IgD-negative memory B cell (primary cell): ENCODE data around the gene FYB1. TPM values are rescaled to one million over a fixed set of nuclear protein-coding genes. Genes with fewer than 3 reads are reported as not detected.
"Not testable (repeated sequence)": the region's sequence is repeated elsewhere in the genome, so short reads cannot be mapped to it uniquely, and the experiment has no call there.

Source experiments
- H3K27ac Mint-ChIP-seq, 3 donors: one replicate each; pipeline ENCODE4 v1.8.0; 2020 to 2022; ENCODE audit warnings: mild to moderate bottlenecking in 3 of 3, mixed read lengths in 3 of 3, moderate library complexity in 1 of 3
- H3K27me3 Mint-ChIP-seq: one replicate; pipeline ENCODE4 v1.8.0; 2021; ENCODE audit warnings: mixed read lengths
- H3K36me3 Mint-ChIP-seq: one replicate; pipeline ENCODE4 v1.8.0; 2020; ENCODE audit warnings: mild to moderate bottlenecking, mixed read lengths
- H3K4me1 Mint-ChIP-seq, 3 donors: one replicate each; pipeline ENCODE4 v1.8.0; 2020 to 2022; ENCODE audit warnings: mixed read lengths in 3 of 3, mild to moderate bottlenecking in 1 of 3
- H3K4me3 Mint-ChIP-seq, 4 donors: one replicate each; pipeline ENCODE4 v1.8.0; 2020 to 2022; ENCODE audit warnings: mild to moderate bottlenecking in 4 of 4, mixed read lengths in 4 of 4, moderate library complexity in 3 of 4
- H3K9me3 Mint-ChIP-seq, 3 donors: one replicate each; pipeline ENCODE4 v1.8.0; 2020 to 2021; ENCODE audit warnings: mixed read lengths in 3 of 3, mild to moderate bottlenecking in 1 of 3
- polyA plus RNA-seq: library from polyadenylated mRNA; unstranded; fragments of 300-500 nt; fragmentation: Illumina TruSeq; gene quantifications from one replicate; pipeline ENCODE4 v1.2.3, GENCODE V29; 2021

The FYB1 gene
- polyA plus RNA-seq, 1 donor from 2014 or later = 11.6 TPM

- no peak overlapping the region for H3K4me3 Mint-ChIP-seq
- no peaks in the 10 kb centered on the region for H3K36me3 Mint-ChIP-seq
- no peak overlapping the region for H3K27ac Mint-ChIP-seq
- H3K9me3 Mint-ChIP-seq = no peaks in the 10 kb centered on the region
- peaks cover 17 to 31% (median 22%) of the 10 kb centered on the region in 3 donors for H3K4me1 Mint-ChIP-seq
- peaks cover 4% of the 10 kb centered on the region for H3K27me3 Mint-ChIP-seq
These were observed 26.8 kb downstream of the FYB1 start for GRCh38 chr5:39192450-39193160.

GRCh38 chr5:39191216-39191615 lies 28.1 kb downstream of the FYB1 start:
- Mint-ChIP-seq H3K36me3 (no peaks in the 10 kb centered on the region), H3K27me3 (peaks cover 4% of the 10 kb centered on the region), H3K27ac (peak overlapping the region in 1 of 3 donors; percentile 1), H3K9me3 (no peaks in the 10 kb centered on the region), H3K4me3 (peak overlapping the region in 3 of 4 donors; percentile 22 to 67 (median 43)), H3K4me1 (peaks cover 17 to 31% (median 26%) of the 10 kb centered on the region in 3 donors)

DNA sequence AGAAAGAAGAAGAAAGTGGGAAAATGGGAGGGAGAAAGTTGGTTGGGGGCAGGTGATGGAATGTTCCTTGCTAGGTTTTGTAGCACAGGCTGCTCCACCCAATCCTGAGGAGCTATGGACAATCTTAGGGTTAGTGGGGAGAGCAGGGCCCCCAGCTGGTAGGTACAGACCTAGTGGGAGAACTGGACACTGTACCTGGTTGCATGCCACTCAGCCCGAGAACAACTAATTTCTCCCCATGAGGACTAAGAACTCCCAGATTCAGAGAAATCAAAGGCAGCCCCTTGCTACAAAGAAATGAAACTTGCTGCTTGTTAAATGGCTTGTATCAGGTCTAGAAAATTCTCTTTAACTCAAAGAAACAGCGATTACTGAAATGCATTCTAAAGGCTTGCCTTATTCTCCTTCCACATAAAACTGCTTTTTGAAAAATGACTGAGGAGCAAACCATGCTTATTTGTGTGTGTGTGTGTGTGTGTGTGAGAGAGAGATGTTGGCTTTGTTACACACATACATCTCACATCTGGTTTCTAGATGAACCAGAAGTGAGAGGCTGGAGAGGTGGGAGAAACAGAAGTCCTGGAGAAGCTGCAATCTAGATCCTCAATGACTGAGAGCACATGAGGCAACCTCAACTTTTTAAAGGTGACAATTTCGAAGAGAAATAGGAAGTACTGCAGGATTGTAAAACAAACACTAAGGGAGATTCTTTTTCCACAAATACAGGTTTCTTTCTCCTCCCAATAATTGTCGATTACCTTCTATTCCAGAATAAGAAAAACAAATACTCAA lies 28.9 kb downstream of the FYB1 start:
- peaks cover 17 to 31% (median 26%) of the 10 kb centered on the region in 3 donors for H3K4me1 Mint-ChIP-seq
- H3K9me3 Mint-ChIP-seq = no peaks in the 10 kb centered on the region
- peak overlapping the region in 2 of 3 donors; percentile 1 to 21 for H3K27ac Mint-ChIP-seq
- H3K27me3 Mint-ChIP-seq = peaks cover 4% of the 10 kb centered on the region
- no peaks in the 10 kb centered on the region for H3K36me3 Mint-ChIP-seq
- H3K4me3 Mint-ChIP-seq = peak overlapping the region in 1 of 4 donors; percentile 22

DNA sequence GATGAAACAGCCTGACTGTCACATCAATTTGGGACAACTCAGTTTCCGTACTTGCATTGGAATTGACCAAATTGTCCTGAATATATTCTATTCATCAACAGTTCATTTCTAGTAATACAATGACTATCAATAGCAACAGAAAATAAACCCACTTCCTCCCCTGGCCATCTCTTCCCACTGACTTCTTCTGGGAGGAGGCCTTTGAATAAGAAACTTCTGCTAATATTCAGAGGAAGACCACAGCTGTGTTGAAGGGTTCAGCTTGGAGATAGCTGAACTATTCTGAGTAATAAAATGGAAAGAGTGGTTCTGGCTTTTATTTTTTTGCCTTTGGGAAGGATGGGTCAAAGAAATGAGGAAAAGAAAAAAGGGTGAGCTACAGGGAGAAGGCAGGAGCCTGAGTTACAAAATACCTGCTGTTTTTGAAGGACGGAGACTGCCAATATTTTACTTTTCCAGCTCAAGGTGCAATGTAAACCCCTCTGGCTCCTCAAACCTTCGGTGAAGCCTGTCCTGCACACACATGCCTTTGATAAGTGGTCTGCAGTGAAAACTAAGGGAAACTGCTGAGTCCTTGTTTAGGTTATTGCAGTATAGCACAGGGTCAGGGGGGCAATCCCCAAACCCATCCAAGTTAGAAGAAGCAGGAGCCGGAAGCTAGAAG lies 29.9 kb downstream of the FYB1 start:
- peaks cover 4% of the 10 kb centered on the region for H3K27me3 Mint-ChIP-seq
- peak overlapping the region in 1 of 3 donors; percentile 8 for H3K27ac Mint-ChIP-seq
- H3K9me3 Mint-ChIP-seq = no peaks in the 10 kb centered on the region
- H3K36me3 Mint-ChIP-seq = no peaks in the 10 kb centered on the region
- H3K4me1 Mint-ChIP-seq = peaks cover 17 to 31% (median 26%) of the 10 kb centered on the region in 3 donors
- no peak overlapping the region for H3K4me3 Mint-ChIP-seq

DNA sequence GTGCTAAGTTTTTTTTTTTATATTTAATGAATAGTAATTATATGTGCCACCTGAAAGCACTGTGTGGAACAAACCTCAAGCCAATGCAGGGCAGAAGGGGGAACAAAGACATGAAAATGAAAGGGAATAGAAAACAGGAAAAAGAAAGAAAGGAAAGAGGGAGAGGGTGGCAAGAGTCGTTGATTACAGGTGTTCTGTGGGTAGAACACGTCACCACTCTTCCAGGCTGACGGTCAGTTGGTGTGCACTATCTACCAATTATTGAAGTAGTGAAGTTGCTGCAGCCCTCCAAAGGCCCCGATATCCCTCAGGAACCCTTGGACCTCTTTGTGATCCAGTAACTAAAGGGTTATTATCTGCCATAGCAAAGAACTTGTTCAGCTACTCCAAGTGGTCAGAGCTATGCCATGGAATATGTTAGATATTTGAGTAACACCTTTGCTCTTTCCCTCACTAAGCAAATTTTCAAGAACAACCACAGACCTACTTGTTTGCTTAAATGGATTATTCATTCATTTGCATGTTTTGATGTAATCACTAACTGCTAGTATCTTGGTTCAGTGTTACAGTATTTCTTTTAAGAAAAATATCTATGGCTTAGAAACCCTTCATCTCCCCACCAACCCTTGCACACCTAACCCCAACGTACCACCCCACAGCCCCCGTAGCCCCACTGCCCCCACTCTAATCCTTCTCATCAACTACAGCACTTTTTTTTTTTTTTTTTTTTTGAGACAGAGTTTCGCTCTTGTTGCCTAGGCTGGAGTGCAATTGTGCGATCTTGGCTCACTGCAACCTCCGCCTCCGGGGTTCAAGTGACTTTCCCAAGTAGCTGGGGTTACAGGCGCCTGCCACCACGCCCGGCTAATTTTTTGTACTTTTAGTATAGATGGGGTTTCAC lies 31.3 kb downstream of the FYB1 start:
- Mint-ChIP-seq H3K4me1 (peaks cover 17 to 36% (median 26%) of the 10 kb centered on the region in 3 donors), H3K27me3 (no peaks in the 10 kb centered on the region), H3K4me3 (peak overlapping the region in 1 of 4 donors; percentile 58), H3K27ac (peak overlapping the region in 1 of 3 donors; percentile 5), H3K36me3 (no peaks in the 10 kb centered on the region), H3K9me3 (no peaks in the 10 kb centered on the region)

DNA sequence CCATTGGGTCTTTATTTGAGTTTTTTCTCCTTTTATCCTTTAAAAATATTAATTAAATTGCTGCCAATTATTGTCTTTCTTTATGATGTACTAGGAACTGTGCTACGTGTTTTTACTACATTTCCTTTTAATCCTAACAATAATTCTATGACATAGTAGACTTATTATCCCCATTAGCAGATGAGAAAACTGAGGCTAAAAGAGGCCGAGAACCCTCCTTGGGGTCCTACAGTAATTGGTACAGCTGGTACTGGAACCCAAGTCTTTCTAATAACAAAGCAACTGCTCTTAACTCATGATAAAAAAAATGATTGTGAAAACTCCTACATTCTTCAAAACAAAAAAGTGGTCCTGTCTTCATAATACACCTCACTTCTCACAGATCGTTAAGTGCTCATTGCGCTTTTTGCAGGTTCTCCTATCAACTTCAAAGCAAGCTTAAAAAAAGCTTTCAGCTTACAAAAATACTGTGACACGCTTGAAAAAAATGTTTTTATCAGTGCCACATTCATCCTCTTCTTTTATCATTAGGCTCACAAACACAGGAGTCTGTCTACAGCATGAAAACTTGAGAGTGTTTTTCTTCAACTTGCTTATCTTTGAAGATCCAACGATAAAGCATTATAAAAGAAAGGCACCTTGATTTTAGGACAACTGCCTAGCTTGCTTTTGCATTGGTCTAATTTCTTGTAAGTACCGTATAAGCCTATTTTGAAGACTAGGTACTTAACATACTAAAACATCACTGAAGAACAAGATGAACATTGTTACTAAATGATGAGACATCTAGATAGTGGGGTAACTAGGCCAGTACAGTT lies 32.4 kb downstream of the FYB1 start:
- Mint-ChIP-seq H3K27me3 (no peaks in the 10 kb centered on the region), H3K36me3 (no peaks in the 10 kb centered on the region), H3K27ac (peak overlapping the region in 1 of 3 donors; percentile 61), H3K9me3 (no peaks in the 10 kb centered on the region), H3K4me3 (no peak overlapping the region), H3K4me1 (peaks cover 17 to 36% (median 28%) of the 10 kb centered on the region in 3 donors)

DNA sequence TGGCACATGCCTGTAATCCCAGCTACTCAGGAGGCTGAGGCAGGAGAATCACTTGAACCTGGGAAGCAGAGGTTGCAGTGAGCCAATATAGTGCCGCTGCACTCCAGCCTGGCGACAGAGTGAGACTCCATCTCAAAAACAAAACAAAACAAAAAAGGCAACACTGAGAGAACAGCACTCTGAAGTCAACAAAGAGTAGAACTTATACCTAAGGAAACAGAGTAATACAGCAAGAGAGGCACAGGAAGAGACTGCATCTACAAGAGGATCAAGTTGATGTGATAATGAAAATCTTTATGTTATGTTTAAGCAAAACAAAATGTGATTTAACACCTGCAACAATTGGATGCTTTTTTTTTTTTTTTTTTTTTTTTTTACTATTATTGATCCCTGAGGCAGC lies 33.1 kb downstream of the FYB1 start:
- H3K27ac Mint-ChIP-seq = peak overlapping the region in 2 of 3 donors; percentile 63 to 90
- H3K4me3 Mint-ChIP-seq = peak overlapping the region in 2 of 4 donors; percentile 1 to 52
- H3K4me1 Mint-ChIP-seq = peaks cover 17 to 36% (median 31%) of the 10 kb centered on the region in 3 donors
- no peaks in the 10 kb centered on the region for H3K27me3 Mint-ChIP-seq
- no peaks in the 10 kb centered on the region for H3K9me3 Mint-ChIP-seq
- H3K36me3 Mint-ChIP-seq = no peaks in the 10 kb centered on the region

- no peaks in the 10 kb centered on the region for H3K9me3 Mint-ChIP-seq
- H3K27me3 Mint-ChIP-seq = no peaks in the 10 kb centered on the region
- H3K27ac Mint-ChIP-seq = peak overlapping the region in 2 of 3 donors; percentile 63 to 90
- H3K4me1 Mint-ChIP-seq = peaks cover 15 to 30% (median 26%) of the 10 kb centered on the region in 3 donors
- H3K36me3 Mint-ChIP-seq = no peaks in the 10 kb centered on the region
- H3K4me3 Mint-ChIP-seq = peak overlapping the region in 1 of 4 donors; percentile 54
These were observed 33.6 kb downstream of the FYB1 start for GRCh38 chr5:39185761-39186160.

DNA sequence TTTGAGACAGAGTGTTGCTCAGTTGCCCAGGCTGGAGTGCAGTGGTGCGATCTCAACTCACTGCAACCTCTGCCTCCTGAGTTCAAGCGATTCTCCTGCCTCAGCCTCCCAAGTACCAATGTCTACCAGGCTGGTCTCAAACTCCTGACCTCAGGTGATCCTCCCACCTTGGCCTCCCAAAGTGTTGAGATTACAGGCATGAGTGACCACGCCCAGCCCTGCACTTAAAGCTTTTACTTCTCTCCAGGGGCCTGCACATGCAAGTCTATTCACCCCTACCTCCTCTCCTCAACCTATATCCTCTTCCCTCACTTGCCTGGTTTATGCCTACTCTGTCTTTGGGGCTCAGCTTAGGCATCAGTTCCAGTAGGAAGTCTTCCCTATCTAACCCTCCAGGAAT lies 39.8 kb downstream of the FYB1 start:
- Mint-ChIP-seq H3K4me1 (peaks cover 25 to 52% (median 46%) of the 10 kb centered on the region in 3 donors), H3K4me3 (peak overlapping the region in 1 of 4 donors; percentile 50)
- H3K27me3 Mint-ChIP-seq, H3K36me3 Mint-ChIP-seq, H3K9me3 Mint-ChIP-seq, H3K27ac Mint-ChIP-seq: not testable (repeated sequence)

- H3K9me3 Mint-ChIP-seq = no peaks in the 10 kb centered on the region
- no peak overlapping the region for H3K4me3 Mint-ChIP-seq
- no peak overlapping the region for H3K27ac Mint-ChIP-seq
- peaks cover 4% of the 10 kb centered on the region for H3K27me3 Mint-ChIP-seq
- H3K4me1 Mint-ChIP-seq = peaks cover 25 to 55% (median 47%) of the 10 kb centered on the region in 3 donors
- H3K36me3 Mint-ChIP-seq = no peaks in the 10 kb centered on the region
These were observed 40.5 kb downstream of the FYB1 start for GRCh38 chr5:39178861-39179260.

GRCh38 chr5:39178171-39178570 lies 41.2 kb downstream of the FYB1 start:
- H3K27ac Mint-ChIP-seq = peak overlapping the region in 1 of 3 donors; percentile 92
- peaks cover 4% of the 10 kb centered on the region for H3K27me3 Mint-ChIP-seq
- peaks cover under 1% of the 10 kb centered on the region for H3K36me3 Mint-ChIP-seq
- peaks cover 2 to 3% (median 2%) of the 10 kb centered on the region in 3 donors for H3K9me3 Mint-ChIP-seq
- peaks cover 25 to 55% (median 43%) of the 10 kb centered on the region in 3 donors for H3K4me1 Mint-ChIP-seq
- H3K4me3 Mint-ChIP-seq = peak overlapping the region in 2 of 4 donors; percentile 78 to 88

DNA sequence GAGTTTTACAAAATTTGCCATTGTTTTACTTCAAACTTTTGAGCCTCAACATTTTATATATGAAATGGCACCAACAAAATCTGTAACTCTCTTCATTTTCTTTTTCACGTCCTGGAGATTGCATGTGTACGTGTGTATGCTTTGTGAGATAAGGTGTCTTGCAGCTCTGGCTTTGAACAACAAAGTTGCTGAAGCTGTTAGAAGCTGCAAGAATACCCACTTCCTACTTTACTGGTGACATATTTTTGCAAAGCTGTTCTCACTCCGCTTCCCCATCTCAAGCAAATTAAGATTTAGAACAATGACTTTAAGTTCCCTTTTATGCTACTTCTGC lies 41.8 kb downstream of the FYB1 start:
- Mint-ChIP-seq H3K27me3 (peaks cover 4% of the 10 kb centered on the region), H3K4me3 (peak overlapping the region; percentile 21 to 88 (median 54)), H3K36me3 (peaks cover 4% of the 10 kb centered on the region), H3K27ac (peak overlapping the region in 2 of 3 donors; percentile 57 to 92), H3K9me3 (peaks cover 2 to 6% (median 6%) of the 10 kb centered on the region in 3 donors), H3K4me1 (peaks cover 25 to 55% (median 43%) of the 10 kb centered on the region in 3 donors)
